G401.6 (cell line): Measurements from ENCODE around the gene OTUD6A.

Source experiments
- FAIRE-seq: peaks from 2 replicates; lab custom pipeline; 2012; peaks lifted over from hg19 to GRCh38; lab: Jason Lieb, UNC

Gene OTUD6A

GRCh38 chrX:70062076-70062475, at the start of gene OTUD6A:
Gene OTUD6A, plus strand, starts transcription at chrX:70062457. Its CDS starts 68 bp downstream, at chrX:70062525.
- FAIRE-seq = no peak

GRCh38 chrX:70012756-70013155, 49.5 kb upstream of the OTUD6A start:
- FAIRE-seq = no peak

- FAIRE-seq = no peak
Observed at GRCh38 chrX:70013466-70014381, 48.5 kb upstream of the OTUD6A start.

GRCh38 chrX:70016513-70016912, 45.7 kb upstream of the OTUD6A start:
- no peak for FAIRE-seq

- no peak for FAIRE-seq
Observed at GRCh38 chrX:70022616-70023015, 39.6 kb upstream of the OTUD6A start.

GRCh38 chrX:70025464-70025863, 36.8 kb upstream of the OTUD6A start:
- FAIRE-seq = no peak

GRCh38 chrX:70026112-70026850, 36.0 kb upstream of the OTUD6A start:
- no peak for FAIRE-seq

- no peak for FAIRE-seq
Observed at GRCh38 chrX:70026851-70027200, 35.4 kb upstream of the OTUD6A start.

- no peak for FAIRE-seq
Observed at GRCh38 chrX:70029863-70030262, 32.4 kb upstream of the OTUD6A start.

GRCh38 chrX:70030301-70030767, 31.9 kb upstream of the OTUD6A start:
- no peak for FAIRE-seq

- no peak for FAIRE-seq
Observed at GRCh38 chrX:70032792-70033191, 29.5 kb upstream of the OTUD6A start.

GRCh38 chrX:70033348-70034051, 28.8 kb upstream of the OTUD6A start:
- FAIRE-seq = no peak

GRCh38 chrX:70034646-70035045, 27.6 kb upstream of the OTUD6A start:
- FAIRE-seq = no peak

- FAIRE-seq = no peak
Observed at GRCh38 chrX:70038515-70038914, 23.7 kb upstream of the OTUD6A start.

GRCh38 chrX:70038951-70039350, 23.3 kb upstream of the OTUD6A start:
- no peak for FAIRE-seq

GRCh38 chrX:70039758-70040157, 22.5 kb upstream of the OTUD6A start:
- FAIRE-seq = no peak

GRCh38 chrX:70041993-70042392, 20.3 kb upstream of the OTUD6A start:
- no peak for FAIRE-seq

- no peak for FAIRE-seq
Observed at GRCh38 chrX:70042399-70043371, 19.6 kb upstream of the OTUD6A start.

- no peak for FAIRE-seq
Observed at GRCh38 chrX:70043685-70044084, 18.6 kb upstream of the OTUD6A start.

- no peak for FAIRE-seq
Observed at GRCh38 chrX:70044541-70045245, 17.6 kb upstream of the OTUD6A start.

- no peak for FAIRE-seq
Observed at GRCh38 chrX:70046978-70047377, 15.3 kb upstream of the OTUD6A start.
